DMS53 (cell line): ENCODE measurements around the gene GFOD1.
"Not testable (repeated sequence)": the region's sequence is repeated elsewhere in the genome, so short reads cannot be mapped to it uniquely, and the experiment has no call there.

Source experiments
- DNase-seq: peaks from one replicate; lab custom pipeline; 2025; lab: John Stamatoyannopoulos, UW

The GFOD1 gene

DNA sequence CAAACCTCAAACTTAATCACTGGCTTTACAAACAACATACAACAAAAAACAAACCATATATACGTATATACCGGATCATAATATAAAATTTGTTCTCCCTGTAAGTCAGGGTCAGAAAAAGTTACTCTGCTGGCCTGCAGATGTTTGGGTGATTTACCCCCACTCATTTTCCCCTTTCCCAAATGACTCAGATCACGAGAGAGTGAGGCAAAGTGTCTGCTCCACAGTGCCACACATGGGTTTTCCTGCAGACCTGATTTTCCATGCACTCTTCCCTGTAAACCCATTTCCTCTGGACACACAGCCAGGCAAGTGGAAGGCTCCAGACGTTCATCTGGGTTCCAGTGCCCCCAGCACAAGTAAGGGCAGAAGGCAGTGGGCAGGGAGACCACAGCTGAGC lies 23.5 kb downstream of the GFOD1 start:
- DNase-seq: no peak

DNA sequence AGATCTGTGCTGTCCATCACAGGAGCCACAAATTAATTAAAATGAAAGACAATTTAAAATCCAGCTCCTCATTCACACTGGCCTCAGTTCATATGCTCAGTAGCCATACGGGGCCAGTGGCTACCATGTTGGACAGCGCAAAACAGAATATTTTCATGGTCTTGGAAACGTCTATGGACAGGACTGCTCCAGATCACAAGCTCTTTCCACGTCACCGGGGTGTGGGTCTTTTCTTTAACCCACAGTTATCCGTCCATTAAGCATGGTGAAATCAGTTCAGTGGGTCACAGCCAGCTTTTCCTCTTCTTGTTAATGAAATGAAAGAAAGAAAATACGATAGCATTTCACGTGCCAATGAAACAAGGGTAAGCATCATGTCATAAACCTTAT lies 24.1 kb downstream of the GFOD1 start:
- DNase-seq: no peak

DNA sequence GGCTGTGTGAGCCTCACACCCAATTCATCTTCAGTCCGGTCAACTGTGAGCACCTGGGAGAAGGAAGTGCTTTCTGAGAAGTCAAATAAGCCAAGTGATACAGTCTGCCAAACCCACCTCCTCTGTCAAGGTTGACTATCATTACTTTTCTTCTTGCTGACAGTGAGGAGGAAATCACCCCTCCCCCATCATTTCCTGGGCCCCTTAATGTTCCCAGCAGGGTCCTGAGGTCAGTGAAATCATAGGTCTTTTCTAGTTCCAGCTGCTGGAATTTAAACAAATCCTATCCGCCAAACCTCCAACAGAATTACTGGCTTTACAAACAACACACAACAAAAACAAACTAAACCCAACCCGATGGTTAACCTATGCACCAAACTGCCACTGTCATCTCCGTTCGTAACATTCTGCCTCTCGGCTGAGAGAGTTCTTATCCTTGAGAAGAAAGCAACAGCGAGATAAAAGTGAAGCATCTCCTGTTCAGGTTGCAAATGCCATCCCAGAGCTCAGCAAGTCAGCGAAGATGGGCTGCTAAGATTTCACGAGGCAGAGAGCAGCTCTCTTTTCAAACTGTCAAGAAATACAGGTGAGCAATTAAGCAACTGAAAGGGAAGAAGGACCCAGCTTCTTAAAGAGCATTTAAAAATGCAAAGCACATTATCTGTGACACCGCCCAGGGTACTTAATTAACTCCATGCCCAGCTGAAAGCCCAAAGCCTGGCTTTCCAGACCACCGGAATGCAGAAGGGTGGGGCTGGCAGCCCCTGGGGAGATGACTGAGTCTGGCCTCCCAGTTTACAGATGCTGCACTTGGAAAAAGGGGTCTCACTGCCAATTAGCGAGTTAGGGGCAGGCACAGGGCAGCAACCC lies 24.7 kb downstream of the GFOD1 start:
- DNase-seq: no peak

DNA sequence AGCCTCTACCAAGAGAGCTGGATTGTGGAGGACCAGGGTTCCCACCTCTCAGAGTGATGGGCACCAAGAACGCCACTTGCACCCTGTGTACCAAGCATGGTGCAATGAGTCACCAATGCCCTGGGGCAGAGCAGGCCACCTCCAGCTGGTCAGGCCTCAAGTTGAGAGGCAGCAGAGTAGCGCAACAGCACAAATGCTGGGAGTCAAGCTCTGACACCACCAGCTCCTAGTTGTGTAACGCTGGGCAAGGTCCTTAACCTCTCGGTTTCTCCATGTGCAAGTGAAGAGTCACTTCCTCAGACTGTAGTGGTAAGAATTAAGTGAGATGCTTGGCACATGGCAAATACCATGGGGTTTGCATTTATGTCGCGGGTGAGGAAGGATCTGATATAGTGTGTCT lies 25.6 kb downstream of the GFOD1 start:
- DNase-seq: no peak

DNA sequence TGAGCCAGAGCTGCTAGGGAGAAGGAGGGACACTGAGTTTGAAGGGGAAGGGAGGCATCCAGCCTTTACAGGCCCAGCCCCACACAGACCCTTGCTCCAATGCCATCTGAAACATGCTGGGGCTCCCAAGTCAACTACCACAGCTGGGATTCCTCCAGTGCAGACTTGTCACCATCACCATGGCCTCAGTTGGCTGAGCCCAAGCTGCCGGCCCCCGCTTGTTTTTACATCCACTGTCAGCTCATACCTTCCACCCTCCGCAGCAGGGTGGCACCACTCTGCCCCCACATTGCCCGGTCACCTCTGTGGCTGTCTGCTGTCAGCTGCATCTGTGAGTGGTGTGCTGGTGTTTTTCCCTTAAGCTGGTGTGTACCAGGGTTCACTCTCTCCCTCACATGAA lies 26.1 kb downstream of the GFOD1 start:
- DNase-seq: no peak

DNA sequence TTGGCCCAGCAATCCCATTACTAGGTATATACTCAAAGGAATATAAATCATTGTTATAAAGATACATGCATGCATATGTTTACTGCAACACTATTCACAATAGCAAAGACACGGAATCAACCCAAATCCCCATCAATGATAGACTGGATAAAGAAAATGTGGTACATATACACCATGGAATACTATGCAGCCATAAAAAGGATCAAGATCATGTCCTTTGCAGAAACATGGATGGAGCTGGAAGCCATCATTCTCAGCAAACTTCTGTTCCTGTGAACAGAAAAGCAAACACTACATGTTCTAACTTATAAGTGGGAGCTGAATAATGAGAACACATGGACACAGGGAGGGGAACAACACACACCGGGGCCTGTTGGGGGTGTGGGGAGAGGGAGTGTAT lies 27.1 kb downstream of the GFOD1 start:
- DNase-seq: not testable (repeated sequence)

DNA sequence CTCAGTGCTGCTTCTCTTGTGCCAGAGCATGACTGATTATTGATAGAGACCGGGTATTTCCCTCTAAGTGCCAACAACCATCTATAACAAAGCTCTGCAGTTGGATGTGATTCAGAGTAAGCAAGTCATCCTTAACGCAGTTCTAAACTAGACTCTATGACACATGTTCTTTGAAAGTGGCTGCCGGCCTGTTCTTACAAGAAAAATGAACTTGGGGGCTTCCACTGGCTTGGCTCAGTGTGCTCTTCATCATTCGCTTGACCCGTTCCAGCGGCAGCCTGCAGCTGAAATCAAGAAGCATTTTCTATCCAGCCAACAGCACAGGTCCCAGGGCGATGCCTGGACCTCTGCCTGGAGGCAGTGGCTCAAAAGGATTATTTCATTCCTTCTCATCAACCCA lies 29.8 kb downstream of the GFOD1 start:
- DNase-seq: no peak

DNA sequence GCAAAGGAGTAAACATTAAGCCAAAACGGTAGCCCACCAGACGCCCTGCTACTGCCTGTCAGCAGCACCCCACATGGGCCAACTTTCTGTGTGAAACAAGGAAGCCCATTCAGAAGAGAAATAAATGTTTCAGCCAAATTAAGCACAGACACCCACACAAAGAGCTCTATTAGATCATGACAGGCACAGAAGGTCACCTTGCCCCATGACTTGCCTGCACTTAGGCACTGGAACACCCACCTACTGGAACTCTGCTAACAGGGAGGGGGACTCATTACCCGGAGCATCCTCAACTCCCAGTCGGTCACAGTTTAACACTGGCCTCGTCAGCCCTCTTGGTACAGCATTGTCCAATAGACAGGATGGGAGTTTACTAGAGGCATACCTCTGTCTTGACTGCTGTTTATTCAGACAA lies 31.8 kb downstream of the GFOD1 start:
- DNase-seq: no peak

DNA sequence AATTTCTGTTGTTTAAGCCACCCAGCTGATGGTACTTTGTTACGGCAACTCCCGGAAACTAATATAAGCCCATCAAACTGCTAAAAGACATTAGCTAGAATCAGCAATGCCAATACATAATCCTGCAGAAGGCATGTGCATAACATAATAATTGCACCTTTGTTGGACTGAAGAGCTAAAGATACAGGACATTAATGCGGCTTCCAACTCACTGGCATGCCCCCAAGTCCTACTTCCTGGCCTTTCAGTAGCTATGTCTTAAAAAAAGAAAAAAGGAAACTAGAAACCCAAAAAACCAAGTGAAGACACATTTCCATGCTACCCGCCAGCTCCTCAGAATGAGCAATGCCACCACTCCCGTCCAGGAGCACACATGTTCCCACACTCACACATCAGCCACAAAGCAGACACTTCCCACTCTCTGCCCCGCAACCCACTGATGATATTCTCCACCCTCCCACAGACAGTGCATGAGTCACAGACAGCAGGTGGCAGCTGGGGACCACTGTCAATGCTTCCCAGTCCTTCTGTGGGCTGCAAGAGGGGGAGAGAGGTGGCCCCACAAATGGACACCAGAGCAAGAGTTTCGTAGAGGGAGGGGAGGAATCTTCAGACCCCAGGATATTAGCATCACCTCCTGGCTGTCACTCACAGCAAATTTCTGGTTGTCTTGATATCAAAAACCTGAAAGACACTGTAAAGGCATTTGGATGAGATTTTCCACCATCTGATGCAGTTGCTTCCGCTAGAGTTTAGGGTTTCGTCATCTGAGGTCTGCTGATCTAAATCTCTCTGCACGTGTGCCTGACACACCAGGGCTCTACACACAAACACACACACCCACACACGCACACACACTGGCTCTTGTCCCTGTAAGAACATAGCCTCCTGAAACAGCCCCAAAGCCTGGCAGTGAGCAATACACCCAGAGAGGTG lies 32.8 kb downstream of the GFOD1 start:
- DNase-seq: peak; percentile 14

DNA sequence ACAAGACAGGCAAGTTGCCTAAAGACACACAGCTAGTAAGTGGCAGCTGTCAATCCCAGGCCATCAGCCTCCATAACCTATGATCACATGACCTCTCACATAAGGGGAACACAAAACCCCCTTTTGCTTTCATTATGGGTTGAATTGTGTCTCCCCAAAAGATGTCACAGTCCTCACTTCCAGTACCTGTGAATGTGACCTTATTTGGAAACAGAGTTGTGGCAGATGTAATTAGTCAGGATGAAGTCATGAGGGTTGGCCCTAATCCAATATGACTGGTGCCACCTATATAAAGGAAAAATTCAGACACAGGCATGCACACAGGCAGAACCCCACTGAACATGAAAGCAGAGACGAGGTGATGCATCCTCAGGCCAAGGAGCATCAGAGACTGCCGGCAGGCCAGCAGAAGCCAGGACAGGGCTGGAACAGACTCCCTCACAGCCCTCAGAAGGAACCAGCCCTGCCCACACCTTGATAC lies 33.6 kb downstream of the GFOD1 start:
- peak; percentile 69 for DNase-seq

DNA sequence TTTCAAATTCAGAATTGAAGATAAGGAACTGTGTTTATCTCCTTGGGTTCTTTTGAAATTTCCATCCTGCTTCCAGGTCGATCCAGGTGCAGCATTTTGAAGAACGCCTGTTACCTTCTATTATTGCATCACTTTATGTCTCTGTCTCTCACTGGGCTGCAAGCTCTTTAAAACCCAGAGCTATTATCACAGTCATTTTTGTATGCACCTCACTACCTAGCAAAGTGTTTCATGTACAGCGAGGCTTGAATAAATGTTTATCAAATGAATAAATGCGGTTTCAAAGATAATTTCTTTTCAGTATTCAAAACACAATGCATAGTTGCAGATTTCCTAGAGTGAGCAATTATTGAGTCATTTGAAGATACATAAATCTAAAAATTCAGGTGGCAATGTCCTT lies 34.2 kb downstream of the GFOD1 start:
- no peak for DNase-seq

DNA sequence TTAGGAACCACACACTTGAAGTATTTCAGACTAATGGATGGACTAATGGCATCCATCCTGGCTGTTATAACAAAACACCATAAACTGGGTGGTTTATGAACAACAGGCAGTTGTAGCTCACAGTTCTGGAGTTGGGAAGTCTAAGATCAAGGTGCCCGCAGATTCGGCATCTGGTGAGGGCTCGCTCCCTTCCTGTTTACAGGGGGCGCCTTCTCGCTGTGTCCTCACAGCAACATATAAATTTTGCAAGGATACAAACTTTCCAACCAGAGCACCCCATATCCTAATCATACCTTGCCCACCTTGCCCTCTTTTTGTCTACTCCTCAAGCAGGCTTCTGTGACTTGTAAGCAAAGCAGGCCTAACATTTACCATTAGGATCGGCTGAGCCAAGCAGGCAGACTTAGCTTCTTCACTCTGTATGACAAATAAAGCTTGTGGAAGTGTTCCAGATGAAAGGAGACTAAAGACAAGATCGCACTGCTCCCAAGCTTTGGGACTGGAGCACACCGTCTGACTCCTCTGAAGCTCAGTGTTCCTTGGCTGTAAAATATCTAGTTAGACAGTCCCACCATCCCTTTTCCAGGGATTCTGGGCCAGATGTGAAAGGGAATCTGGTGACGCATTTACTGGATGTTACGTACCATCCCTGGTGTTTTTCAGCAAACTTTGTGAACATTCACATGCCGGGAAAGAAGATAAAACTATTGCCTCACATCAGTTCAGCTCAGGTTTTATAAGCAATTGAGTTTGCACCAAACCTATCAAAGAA lies 34.9 kb downstream of the GFOD1 start:
- no peak for DNase-seq

DNA sequence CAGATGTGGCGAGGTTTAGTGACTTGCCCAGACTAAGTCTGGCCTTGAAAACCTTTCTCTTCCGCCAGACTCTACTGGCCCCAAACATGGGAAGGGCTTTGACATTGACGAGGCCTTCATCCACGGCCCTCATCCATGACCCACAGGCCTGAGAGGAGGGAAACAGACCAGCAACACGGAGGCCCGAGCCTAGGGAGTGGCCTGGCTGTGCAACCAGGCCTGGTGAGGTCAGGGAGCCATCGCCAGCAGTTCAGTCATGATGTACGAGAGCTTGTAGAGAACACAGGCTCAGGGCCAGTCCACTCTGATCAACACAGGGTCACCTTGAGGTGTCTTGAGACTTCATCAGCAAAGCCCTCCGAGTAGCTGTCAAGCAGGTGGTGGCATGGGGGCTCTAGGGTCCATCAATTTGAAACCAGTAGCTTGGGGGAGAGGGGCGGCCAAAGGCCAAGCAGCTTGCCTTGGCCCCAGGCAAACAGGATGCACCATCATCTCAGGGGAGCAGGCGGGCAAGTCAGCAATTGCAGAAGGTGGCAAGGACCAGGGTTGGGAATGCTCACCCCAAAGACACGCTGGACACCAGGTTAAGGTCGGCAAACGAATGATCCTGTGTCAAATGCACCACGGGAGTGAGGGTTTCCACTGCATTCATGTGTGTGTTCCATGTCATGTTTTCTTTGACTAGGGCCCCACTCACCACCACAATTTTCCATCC lies 36.1 kb downstream of the GFOD1 start:
- DNase-seq: no peak

DNA sequence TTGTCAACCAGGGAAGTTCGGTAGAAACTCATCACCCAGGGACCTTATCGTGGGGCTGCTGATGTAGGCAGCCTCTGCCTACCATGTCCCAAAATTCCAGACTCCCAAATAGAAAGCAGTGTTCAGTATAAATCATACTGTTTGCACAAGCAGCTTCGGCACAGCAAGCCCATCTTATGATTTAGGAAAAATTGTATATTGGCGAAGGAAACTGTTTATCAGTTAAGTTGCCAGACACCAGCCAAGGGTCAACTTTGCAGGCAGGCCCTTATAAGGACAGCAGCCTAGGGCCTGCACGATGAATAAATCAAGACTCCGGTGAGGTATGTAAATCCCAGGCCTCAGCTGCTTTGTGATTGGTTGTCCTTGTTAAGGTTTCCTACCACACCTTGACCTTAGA lies 36.8 kb downstream of the GFOD1 start:
- DNase-seq: no peak

DNA sequence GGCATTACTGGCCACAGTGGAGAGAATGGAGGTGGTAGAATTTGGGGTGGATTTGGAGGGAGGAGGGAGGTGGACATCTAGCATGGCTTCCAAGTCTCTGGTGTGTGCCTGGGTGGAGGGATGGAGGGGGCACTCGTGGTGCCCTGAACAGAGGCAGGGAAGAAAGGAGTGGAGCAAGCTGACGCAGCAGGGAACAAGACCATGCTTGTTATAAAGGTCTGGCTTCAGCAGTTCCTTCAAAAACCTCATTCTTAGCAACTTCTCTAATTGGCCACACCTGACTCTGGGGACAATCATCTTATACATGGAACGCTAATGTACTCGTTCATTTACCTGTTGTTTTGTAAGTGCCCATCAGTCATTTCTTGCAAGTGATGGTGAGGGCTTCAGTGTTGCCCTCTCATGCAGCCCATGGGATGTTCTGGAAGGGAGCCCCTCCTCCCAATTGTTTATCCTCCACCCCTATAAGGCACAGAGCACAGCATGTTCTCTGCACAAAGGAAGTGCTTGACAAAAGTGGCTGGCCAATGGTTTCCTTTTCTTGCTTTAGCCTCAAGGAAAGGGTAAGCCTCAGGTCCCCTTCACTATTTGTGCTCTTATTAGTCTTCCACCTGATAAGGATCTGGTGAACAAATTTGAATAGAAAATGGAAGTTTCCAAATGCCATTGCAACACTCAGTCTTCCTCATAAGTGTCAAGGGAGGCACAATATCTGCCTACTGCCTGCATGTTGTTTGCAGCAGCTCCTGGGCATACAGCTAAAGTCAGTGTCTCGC lies 39.3 kb downstream of the GFOD1 start:
- no peak for DNase-seq

DNA sequence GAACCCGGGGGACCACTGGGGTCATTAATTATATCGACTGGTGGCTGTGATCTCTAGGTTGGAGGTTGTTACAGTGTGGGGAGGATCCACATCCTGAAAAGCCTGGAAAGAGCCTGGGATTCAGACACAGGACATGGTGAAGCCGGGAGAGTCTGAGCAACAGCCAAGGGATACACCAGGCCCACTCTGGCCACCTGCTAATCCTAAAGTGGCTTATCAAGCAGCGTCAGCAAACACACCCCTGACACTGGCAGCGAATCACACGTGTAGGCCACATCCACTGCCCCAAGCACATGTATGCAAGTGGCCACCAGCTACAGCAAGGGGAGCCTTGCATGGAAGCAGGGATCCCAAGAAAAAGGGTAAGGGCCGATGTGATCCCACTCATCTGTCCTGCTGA lies 41.0 kb downstream of the GFOD1 start:
- peak; percentile 18 for DNase-seq

DNA sequence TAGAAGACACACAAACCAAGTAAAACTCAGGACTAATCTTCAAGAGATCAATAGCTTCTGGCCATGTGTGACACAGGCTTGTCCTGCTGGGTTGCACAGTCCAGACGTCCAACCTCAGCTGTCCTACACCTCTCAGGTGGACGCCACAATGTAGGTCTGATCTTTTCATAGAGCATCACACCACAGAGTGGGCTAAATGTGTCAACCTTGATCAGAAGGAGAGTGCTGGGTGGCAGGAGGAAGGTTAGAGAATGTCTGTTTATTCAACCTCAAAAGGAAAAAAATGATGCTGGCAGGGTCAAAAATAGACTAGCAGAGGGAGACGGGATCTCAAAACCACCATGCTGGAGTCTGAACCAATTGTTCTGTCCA lies 41.7 kb downstream of the GFOD1 start:
- no peak for DNase-seq

DNA sequence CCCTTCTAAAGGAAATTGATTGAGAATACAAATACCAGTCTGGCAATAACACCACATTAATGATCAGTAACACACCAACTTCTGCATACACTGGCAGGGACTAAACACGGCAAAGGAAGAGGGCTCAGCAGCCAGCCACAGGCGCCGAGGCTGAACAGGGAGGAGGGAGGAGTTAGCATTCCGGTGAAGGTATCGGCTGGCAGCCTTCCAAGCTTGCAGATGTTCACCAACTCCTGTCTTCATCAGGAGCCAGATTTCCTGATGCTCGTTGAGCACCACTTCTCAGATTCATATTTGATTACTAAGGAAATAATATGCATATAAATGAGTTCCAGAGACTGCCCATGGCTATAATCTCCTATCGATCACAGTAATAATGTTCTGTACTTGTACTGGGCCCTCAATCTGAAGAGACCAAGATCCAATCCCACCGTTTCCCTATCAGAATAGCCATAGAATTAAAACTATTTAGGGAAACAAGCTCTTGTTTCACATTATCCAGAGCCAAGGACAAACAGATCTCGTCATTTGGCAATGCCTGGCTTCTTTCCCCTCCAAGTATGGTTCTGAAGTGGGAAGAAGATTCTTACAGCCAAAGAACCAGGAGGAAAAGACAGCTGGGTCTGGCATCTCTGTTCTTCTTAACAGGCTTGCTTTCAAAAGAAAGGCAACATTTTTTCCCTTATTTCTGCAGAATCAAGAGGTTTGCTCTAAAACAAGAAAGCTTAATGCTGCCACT lies 42.2 kb downstream of the GFOD1 start:
- DNase-seq: peak; percentile 92

DNA sequence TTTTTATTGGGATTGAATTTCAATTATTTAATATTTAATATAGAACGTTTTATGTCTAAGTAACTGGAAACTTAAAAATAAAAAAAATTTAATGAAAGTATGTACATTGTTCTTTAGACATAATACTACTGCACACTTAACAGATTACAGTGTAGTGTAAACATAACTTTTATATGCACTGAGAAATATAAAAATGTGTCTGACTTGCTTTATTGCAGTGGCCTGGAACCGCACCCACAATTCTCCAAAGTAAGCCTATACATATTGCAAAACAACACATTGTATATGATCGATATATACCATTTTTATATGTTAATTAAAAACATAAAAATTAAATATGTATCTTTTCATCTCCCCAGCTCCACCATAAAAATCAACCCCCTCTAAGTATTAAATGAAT lies 42.8 kb downstream of the GFOD1 start:
- DNase-seq: no peak

DNA sequence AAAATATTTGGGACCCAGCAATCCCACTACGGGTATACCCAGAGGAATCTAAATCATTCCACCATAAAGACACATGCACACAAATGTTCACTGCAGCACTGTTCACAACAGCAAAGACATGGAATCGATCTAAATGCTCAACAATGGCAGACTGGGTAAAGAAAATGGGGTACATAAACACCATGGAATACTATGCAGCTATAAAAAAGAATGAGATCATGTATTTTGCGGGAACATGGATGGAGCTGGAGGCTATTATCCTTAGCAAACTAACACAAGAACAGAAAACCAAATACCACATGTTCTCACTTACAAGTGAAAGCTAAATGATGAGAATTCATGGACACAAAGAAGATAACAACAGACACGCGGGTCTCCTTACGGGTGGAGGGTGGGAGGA lies 43.4 kb downstream of the GFOD1 start:
- not testable (repeated sequence) for DNase-seq
